Activated CD4-positive, alpha-beta T cell treated with anti-CD3 and anti-CD28 coated beads, Interleukin-2, amount 10 ng/mL, durations not matched to agents 7 days and 5 days (primary cell): ENCODE data around the gene DNER. TPM values are rescaled to one million over a fixed set of nuclear protein-coding genes. Genes with fewer than 3 reads are reported as not detected.

Experiments
- CTCF ChIA-PET: fragments of 350-600 bp; sonication (Branson Sonifier 250); formaldehyde crosslinking; loops from one replicate; lab custom pipeline; 2021; ENCODE audit warnings: antibody characterized with exemption; lab: Charles Lee
- POLR2A ChIA-PET: fragments of 350-600 bp; sonication (Branson Sonifier 250); formaldehyde crosslinking; loops from one replicate; lab custom pipeline; 2021; ENCODE audit warnings: antibody characterized with exemption; lab: Charles Lee
- DNase-seq: peaks from one replicate; pipeline ENCODE4 v3.0.0-alpha.2; 2020
- H3K27ac Mint-ChIP-seq: one replicate; pipeline ENCODE4 v1.8.0; 2021; ENCODE audit warnings: mild to moderate bottlenecking, moderate library complexity, mixed read lengths
- H3K27me3 Mint-ChIP-seq: one replicate; pipeline ENCODE4 v1.8.0; 2021; ENCODE audit warnings: mixed read lengths
- H3K36me3 Mint-ChIP-seq: one replicate; pipeline ENCODE4 v1.8.0; 2021; ENCODE audit warnings: low read depth, mixed read lengths
- H3K4me1 Mint-ChIP-seq: one replicate; pipeline ENCODE4 v1.8.0; 2021; ENCODE audit warnings: mixed read lengths
- H3K4me3 Mint-ChIP-seq: one replicate; pipeline ENCODE4 v1.8.0; 2021; ENCODE audit warnings: mild to moderate bottlenecking, moderate library complexity, mixed read lengths
- H3K9me3 Mint-ChIP-seq: one replicate; pipeline ENCODE4 v1.8.0; 2021; ENCODE audit warnings: mixed read lengths
- total RNA-seq, 2 experiments: library from RNA; stranded (reverse); gene quantifications; one replicate each; pipeline ENCODE4 v1.2.3, GENCODE V29; 2021

DNER gene
- total RNA-seq, 2 experiments from 2014 or later: not detected

DNA sequence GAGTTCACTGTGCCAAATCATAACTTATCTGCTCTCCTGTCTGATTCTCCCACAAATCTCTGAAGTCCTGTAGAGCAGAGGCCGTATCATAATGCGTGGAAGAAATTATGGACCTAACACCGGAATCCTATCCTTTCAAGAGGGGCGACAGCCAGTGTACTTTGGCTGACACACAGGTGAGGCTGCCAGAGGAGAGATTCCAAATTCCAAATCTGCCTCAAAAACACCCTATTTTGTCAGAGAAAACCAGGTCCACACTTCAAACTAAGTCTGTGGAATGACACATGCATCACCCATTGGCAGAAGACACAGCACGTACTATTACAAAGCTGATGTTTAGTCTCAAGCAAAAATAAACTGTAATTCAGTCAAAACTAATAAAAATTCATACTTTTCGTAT lies 304.1 kb downstream of the DNER start:
- no peak overlapping the region for H3K27ac Mint-ChIP-seq
- no peak for DNase-seq
- no peaks in the 10 kb centered on the region for H3K36me3 Mint-ChIP-seq
- no peak overlapping the region for H3K4me3 Mint-ChIP-seq
- H3K9me3 Mint-ChIP-seq: no peaks in the 10 kb centered on the region
- no peaks in the 10 kb centered on the region for H3K4me1 Mint-ChIP-seq
- CTCF ChIA-PET: no interaction called here
- no peaks in the 10 kb centered on the region for H3K27me3 Mint-ChIP-seq
- POLR2A ChIA-PET: no interaction called here

DNA sequence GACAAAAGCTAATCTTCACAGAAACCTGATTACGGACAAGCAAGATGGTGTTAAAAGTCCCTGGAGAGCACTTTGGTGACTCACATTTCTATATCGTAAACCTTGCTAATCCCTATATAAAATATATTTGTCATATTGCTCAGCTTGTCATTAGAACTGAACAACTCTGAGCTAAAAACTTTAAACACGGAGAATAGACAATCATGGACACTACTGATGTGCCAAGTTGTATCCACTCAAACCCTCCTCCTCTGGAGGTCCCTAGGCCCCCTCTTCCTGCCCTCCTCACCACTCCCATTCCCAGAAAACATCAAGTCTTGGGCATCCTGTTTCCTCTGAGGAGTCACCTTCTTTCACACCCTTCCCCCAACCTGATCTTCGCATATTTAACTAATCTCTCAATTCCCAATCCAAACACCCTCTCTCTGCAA lies 304.6 kb downstream of the DNER start:
- no peak overlapping the region for H3K27ac Mint-ChIP-seq
- ChIA-PET CTCF (no interaction called here), POLR2A (no interaction called here)
- H3K27me3 Mint-ChIP-seq: no peaks in the 10 kb centered on the region
- no peaks in the 10 kb centered on the region for H3K4me1 Mint-ChIP-seq
- no peak for DNase-seq
- H3K36me3 Mint-ChIP-seq: no peaks in the 10 kb centered on the region
- no peaks in the 10 kb centered on the region for H3K9me3 Mint-ChIP-seq
- H3K4me3 Mint-ChIP-seq: no peak overlapping the region

DNA sequence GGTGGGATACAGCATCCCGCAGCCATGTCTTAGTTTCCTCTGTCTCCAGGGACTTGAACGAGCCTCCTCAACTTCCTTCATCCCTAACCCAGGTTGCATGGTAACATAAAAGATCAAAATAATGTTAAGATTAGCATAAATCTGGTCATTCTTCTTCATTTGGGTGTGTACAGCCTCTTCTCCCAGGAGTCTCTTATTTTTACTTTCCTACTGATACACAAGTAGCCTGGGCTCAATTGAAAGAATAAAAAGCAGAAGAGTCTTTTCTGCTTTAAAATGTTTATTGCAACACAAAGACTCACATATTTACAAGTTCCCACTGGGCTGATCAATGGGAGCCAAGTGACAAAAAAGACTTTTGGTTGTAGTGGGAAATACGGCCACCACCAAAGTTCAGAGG lies 305.4 kb downstream of the DNER start:
- H3K4me1 Mint-ChIP-seq: no peaks in the 10 kb centered on the region
- no peak overlapping the region for H3K4me3 Mint-ChIP-seq
- no peaks in the 10 kb centered on the region for H3K9me3 Mint-ChIP-seq
- H3K27me3 Mint-ChIP-seq: no peaks in the 10 kb centered on the region
- ChIA-PET CTCF (no interaction called here), POLR2A (no interaction called here)
- H3K27ac Mint-ChIP-seq: no peak overlapping the region
- DNase-seq: no peak
- no peaks in the 10 kb centered on the region for H3K36me3 Mint-ChIP-seq

DNA sequence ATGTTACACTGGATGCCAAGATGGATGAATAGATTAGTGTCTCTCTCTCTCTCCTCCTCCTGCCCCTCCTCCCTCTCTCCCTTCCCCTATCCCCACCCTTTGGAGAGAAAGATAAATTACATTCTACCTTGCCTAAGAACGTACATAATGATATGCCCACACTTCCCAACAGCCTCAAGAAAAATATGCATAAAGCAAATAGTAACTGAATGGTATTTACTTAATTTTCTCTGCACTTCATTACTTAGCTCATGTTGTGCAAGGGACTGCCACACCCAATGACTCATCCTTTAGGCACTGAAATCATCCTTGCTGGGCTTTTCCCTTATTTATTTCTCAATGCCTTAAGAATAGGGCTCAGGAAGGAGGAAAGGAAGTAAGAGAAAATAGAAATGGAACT lies 306.0 kb downstream of the DNER start:
- ChIA-PET POLR2A (no interaction called here), CTCF (no interaction called here)
- Mint-ChIP-seq H3K9me3 (no peaks in the 10 kb centered on the region), H3K4me1 (no peaks in the 10 kb centered on the region), H3K27me3 (no peaks in the 10 kb centered on the region), H3K36me3 (no peaks in the 10 kb centered on the region), H3K4me3 (no peak overlapping the region), H3K27ac (no peak overlapping the region)
- no peak for DNase-seq

DNA sequence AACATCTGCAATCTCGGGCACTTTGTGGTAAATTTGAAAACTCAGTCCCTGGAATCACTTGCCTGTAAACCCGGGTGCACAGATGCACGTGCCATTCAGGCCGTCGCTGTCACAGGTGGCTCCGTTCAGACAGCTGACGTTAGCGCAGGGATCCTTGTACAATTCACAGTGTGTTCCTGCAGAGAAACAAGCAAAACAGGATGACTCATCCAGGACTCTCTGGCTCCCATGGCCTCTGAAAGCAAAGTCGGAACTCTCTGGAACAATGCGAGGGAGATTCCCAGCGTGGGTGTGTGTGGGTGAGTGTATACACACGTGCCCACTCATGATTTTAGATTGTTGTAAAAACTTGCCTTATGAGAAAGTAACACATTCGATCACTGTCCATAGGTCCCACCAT lies 307.2 kb downstream of the DNER start:
- ChIA-PET CTCF (no interaction called here), POLR2A (no interaction called here)
- no peak overlapping the region for H3K4me3 Mint-ChIP-seq
- H3K27me3 Mint-ChIP-seq: no peaks in the 10 kb centered on the region
- no peaks in the 10 kb centered on the region for H3K4me1 Mint-ChIP-seq
- no peaks in the 10 kb centered on the region for H3K9me3 Mint-ChIP-seq
- no peak for DNase-seq
- H3K27ac Mint-ChIP-seq: no peak overlapping the region
- H3K36me3 Mint-ChIP-seq: no peaks in the 10 kb centered on the region

DNA sequence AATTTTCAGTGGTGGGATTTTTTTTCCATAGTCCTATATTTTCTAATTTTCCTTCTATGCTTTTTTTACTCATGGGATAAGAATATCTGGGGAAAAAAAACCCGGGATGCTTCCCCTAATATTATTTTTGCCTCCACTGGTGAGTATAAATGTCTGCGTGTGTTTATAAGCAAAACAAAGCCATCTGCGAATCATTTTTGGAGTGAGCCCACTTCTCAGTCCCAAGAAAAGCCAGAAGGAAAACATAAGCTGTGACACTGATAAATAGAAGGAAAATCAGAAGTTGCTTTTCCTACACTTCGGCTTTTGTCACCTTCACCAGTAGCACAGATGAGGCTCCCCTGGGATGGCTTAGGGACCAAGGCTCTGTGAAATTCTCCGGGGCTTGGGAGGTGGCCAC lies 308.6 kb downstream of the DNER start:
- no peak overlapping the region for H3K27ac Mint-ChIP-seq
- no peaks in the 10 kb centered on the region for H3K27me3 Mint-ChIP-seq
- DNase-seq: no peak
- no peaks in the 10 kb centered on the region for H3K9me3 Mint-ChIP-seq
- H3K36me3 Mint-ChIP-seq: no peaks in the 10 kb centered on the region
- CTCF ChIA-PET: no interaction called here
- POLR2A ChIA-PET: no interaction called here
- H3K4me1 Mint-ChIP-seq: no peaks in the 10 kb centered on the region
- H3K4me3 Mint-ChIP-seq: no peak overlapping the region

DNA sequence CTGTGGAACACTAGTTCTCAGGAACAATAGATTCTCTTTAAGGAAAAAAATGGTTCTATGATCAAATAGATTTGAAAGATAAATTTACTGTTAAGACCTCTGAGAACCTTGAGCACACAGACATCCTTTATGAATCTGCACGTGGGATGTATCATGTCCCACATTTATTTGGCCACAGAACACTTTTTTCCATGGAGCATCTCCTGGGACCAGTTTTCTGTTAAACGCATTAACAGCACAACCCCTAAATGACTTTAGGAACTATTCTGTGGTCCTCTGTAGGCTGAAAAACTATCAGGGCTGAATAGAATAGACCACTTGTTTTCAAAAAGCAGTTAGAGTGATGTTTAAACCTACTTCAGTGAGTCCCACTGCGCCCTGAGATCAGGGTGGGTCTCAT lies 311.1 kb downstream of the DNER start:
- Mint-ChIP-seq H3K4me1 (no peaks in the 10 kb centered on the region), H3K4me3 (no peak overlapping the region), H3K27ac (no peak overlapping the region), H3K9me3 (no peaks in the 10 kb centered on the region), H3K27me3 (no peaks in the 10 kb centered on the region), H3K36me3 (no peaks in the 10 kb centered on the region)
- POLR2A ChIA-PET: no interaction called here
- CTCF ChIA-PET: no interaction called here
- no peak for DNase-seq

DNA sequence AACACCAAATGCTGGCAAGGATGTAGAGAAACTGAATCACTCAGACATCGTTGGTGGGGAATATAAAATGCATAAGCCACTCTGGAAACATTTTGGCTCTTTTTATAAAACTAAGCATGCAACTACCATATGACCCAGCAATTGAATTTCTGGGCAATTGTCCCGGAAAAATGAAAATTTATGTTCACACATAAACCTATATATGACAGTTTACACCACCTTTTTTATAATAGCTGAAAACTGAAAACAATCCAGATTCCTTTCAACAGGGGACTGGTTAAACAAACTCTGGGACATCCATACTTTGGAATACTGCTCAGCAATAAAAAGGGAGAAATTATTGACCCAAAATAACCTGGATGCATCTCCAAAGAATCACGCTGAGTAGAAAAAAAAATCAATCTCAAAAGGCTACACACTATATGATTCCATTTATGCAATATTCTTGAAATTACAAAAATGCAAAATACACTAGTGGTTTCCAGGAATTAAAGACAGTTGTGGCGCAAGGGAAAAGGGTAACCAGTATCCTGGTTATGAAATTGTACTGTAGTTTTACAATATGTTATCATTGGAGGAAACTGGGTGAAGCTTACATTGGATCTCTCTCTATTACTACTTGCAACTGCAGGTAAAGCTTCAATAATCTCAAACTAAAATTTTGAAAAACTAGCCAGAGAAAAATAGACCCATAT lies 313.0 kb downstream of the DNER start:
- H3K9me3 Mint-ChIP-seq: peaks cover 2% of the 10 kb centered on the region
- H3K27me3 Mint-ChIP-seq: no peaks in the 10 kb centered on the region
- DNase-seq: no peak
- no peak overlapping the region for H3K4me3 Mint-ChIP-seq
- H3K4me1 Mint-ChIP-seq: no peaks in the 10 kb centered on the region
- POLR2A ChIA-PET: no interaction called here
- CTCF ChIA-PET: no interaction called here
- no peaks in the 10 kb centered on the region for H3K36me3 Mint-ChIP-seq
- no peak overlapping the region for H3K27ac Mint-ChIP-seq

DNA sequence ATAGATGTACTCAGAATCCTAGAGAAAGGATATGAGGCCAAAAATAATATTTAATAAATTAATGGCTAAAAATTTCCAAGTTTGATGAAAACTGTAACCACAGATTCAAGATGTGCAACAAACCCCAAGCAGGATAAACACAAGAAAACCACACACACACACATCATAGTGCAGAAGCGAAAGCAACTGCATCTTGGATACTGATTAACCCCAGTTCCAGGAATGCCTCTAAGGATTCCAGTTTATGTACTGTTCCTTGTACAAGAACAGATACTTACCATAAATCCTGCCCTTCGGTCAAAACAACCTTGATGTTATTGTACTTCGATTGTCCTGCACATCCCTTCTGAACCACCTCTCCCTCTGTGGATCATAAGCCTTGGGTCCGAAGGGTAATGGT lies 320.4 kb downstream of the DNER start:
- POLR2A ChIA-PET: no interaction called here
- Mint-ChIP-seq H3K4me1 (no peaks in the 10 kb centered on the region), H3K36me3 (no peaks in the 10 kb centered on the region), H3K27ac (no peak overlapping the region), H3K9me3 (peaks cover 5% of the 10 kb centered on the region), H3K4me3 (no peak overlapping the region), H3K27me3 (no peaks in the 10 kb centered on the region)
- no peak for DNase-seq
- CTCF ChIA-PET: no interaction called here

DNA sequence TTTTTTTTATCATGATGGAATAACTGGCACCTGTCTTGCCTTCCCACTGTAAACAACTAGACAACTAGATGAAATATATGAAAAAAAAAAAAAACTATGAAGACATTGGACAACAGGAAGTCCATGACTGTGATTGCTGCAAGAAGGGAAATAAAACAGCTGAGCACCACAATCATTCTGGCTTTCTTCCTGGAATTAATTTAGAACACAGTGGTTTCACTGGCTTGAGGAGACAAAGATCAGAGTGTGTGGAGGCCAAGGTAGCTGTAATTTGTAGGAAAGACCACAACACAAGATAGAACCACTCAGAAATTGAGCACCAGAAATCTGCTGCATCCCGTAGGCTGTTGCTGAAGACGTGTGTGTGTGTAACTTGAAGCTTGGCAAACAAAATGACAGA lies 322.2 kb downstream of the DNER start:
- H3K36me3 Mint-ChIP-seq: no peaks in the 10 kb centered on the region
- no peak for DNase-seq
- H3K9me3 Mint-ChIP-seq: peaks cover 6% of the 10 kb centered on the region
- no peaks in the 10 kb centered on the region for H3K27me3 Mint-ChIP-seq
- no peak overlapping the region for H3K27ac Mint-ChIP-seq
- CTCF ChIA-PET: no interaction called here
- H3K4me1 Mint-ChIP-seq: no peaks in the 10 kb centered on the region
- POLR2A ChIA-PET: no interaction called here
- no peak overlapping the region for H3K4me3 Mint-ChIP-seq

DNA sequence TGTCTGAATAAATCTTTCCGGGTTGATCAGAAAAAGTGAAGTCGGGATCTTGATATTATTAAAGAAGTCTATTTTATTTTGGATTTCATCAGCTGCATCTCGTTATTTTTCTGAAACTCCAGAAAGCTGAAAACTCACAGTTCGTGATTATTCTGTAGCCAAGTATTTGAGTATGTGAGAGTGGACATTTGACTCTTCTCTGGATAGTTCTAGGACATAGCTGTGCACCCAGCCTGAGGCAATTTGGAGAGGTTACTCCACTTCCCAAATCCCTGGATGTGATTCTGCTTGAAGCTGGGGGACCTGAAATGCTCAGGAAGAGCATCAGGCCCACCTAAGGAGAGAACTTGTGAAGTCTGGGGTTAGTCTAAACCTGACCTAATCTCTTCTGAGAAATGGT lies 325.6 kb downstream of the DNER start:
- H3K4me3 Mint-ChIP-seq: no peak overlapping the region
- H3K36me3 Mint-ChIP-seq: no peaks in the 10 kb centered on the region
- H3K9me3 Mint-ChIP-seq: peaks cover 6% of the 10 kb centered on the region
- H3K4me1 Mint-ChIP-seq: no peaks in the 10 kb centered on the region
- ChIA-PET POLR2A (interaction anchor here (0.6 kb wide), 1 partner anchor 80 kb away, joined by 3 read pairs; no protein-coding TSS in a partner anchor), CTCF (no interaction called here)
- DNase-seq: no peak
- H3K27ac Mint-ChIP-seq: no peak overlapping the region
- no peaks in the 10 kb centered on the region for H3K27me3 Mint-ChIP-seq

DNA sequence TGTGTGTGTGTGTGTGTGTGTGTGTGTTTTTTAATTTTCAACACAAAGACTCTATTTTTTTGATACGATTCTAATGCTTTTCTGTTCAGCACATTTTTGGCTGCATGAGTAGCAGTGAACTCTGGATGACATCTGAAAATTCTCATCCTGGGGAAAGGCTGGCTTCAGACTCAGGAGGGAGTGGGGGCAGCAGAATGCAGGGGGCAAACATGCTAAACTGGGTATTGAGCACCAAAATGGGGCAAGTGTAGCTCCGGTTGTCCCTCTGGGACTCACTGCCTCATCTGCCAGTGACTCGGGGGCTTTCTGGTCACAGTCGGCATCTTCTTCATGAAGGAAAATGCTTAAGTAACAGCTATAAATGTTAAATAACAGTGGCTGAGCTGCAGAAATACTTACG lies 326.5 kb downstream of the DNER start:
- Mint-ChIP-seq H3K9me3 (peaks cover 6% of the 10 kb centered on the region), H3K27ac (no peak overlapping the region), H3K4me1 (no peaks in the 10 kb centered on the region), H3K27me3 (no peaks in the 10 kb centered on the region), H3K36me3 (no peaks in the 10 kb centered on the region), H3K4me3 (no peak overlapping the region)
- CTCF ChIA-PET: no interaction called here
- POLR2A ChIA-PET: interaction anchor here (0.6 kb wide), 1 partner anchor 79 kb away, joined by 3 read pairs; no protein-coding TSS in a partner anchor
- no peak for DNase-seq

DNA sequence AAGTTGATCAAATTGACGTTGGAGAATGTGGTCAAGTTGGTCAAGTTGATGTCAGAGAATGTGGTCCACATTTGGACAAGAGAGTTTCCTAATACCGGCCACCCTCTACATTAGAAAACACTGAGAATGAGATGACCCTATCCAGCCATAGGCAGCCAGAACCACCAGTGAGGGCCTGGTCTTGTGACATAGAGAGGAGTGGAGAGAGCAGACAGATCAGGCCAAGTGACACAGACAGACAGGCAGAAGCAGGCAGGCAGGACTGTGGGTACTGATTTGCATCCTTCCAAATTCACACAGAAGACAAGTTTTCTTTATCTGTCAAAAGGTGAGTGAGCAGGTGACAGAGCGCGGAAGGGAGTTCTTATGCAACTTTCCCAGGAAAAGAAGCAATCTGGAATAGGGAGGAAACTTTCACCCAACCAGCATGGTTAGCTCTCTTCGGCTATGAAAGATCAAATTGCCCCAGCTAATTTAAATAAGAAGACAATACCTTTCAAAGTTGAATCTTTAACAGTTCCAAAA lies 334.2 kb downstream of the DNER start:
- Mint-ChIP-seq H3K27me3 (no peaks in the 10 kb centered on the region), H3K4me1 (no peaks in the 10 kb centered on the region), H3K4me3 (no peak overlapping the region), H3K36me3 (no peaks in the 10 kb centered on the region), H3K9me3 (no peaks in the 10 kb centered on the region), H3K27ac (no peak overlapping the region)
- ChIA-PET CTCF (no interaction called here), POLR2A (no interaction called here)
- DNase-seq: no peak

DNA sequence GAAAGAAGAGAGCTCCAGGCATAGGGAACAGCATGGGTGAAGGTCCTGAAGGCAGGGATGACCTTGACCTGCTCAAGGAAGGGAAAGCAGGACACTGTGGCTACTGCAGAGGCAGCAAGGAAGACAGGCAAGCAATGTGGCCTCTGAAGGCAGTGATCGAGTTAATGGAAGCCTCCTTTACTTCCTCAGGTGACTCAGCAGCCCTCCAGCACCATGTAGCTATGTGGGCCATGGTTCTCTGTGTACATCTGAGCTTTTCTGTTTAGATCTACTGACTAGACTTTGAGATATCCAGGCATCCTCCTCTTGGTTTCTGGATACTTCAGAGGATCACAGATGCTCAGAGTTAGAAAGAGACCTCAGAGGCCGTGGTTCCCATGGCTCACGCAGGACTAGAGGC lies 336.0 kb downstream of the DNER start:
- H3K4me1 Mint-ChIP-seq: no peaks in the 10 kb centered on the region
- POLR2A ChIA-PET: no interaction called here
- CTCF ChIA-PET: no interaction called here
- H3K27me3 Mint-ChIP-seq: no peaks in the 10 kb centered on the region
- no peak for DNase-seq
- H3K27ac Mint-ChIP-seq: no peak overlapping the region
- H3K4me3 Mint-ChIP-seq: no peak overlapping the region
- H3K9me3 Mint-ChIP-seq: no peaks in the 10 kb centered on the region
- no peaks in the 10 kb centered on the region for H3K36me3 Mint-ChIP-seq
